Stimulated activated CD8-positive, alpha-beta memory T cell treated with anti-CD3 and anti-CD28 coated beads, Interleukin-12 subunit alpha, Interleukin-12 subunit beta, amount 100 ng/mL, for 1 hour (primary cell): ENCODE measurements around the gene BAG5.
A peak's percentile ranks its signal among the peaks of the same experiment; 100 is the strongest.
"Not testable (repeated sequence)": the region's sequence is repeated elsewhere in the genome, so short reads cannot be mapped to it uniquely, and the experiment has no call there.

Experiments
- DNase-seq: peaks from one replicate; pipeline ENCODE4 v3.0.0-alpha.2; 2020; ENCODE audit warnings: low read depth

BAG5 gene

DNA sequence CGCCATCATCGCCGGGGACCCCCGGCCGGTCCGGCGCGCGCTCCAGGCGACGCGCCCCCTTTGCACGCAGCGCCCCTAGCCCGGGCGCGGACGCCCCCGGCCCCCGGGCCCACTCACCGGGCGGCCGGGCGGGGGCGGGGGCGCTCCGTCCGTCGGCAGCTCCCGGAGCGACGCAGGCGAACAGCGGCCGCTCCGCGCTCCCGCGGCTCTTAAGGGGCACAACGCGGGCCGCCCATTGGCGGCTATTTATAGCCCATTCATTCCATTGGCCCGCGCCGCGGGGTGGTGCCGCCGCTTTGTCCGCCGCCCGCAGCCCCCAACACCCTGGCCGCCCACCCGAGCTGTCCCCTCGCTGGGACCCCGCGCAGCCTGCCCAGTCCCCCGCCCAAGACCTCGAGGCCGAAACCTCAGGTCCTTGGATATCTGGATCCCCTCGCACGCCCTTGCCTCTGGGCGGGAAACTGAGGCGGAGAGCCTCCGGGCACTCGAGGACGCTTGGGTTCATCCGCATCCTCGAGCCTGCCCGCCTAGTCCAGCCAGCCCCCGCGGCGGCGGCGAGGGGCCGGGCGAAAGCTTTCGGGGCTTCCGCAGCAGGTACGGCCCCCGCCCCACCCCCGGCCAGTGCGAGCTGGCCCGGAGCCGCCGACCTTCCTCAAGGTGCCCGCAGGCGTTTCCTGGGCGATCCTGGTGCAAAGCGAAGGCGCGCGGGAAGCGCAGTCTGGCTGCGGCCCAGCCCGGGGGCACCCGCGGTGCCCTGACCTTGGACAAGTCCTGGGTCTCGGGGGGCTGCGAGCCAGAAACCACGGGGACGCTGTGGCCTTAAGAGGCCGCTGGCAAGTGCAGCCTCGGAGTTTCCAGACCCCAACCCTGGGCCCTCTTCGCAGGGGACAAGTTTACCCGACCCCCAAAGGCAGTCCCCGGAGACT lies 39.5 kb downstream of the BAG5 start, which contains the start of gene CKB:
Gene CKB, minus strand, starts transcription at position 182 of the 926 bp plus-strand sequence. CDS start 337 bp downstream, outside the sequence.
- no peak for DNase-seq

DNA sequence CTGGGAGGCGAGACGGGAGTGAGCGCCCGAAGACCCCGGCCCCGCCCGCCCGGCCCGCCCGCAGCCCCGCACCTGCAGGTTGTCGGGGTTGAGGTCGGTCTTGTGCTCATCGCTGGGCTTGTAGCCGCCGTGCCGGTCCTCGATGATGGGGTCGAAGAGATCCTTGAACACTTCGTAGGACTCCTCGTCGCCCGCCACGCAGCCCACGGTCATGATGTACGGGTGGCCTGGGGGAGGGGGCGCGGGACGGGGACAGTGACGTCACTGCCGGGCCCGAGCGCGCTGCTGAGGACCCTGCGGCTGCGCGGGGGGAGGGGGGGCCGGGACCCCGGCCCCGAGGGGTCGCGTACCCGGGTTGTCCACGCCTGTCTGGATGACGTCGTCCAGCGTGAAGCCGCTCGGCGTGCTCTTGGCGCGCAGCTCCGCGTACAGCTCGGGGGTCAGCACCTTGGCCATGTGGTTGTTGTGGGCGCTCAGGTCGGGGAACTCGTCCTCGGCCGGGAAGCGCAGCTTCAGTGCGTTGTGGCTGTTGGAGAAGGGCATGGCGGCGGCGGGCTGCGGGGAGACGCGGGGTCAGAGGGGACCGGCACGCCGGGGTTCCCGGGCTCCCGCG lies 40.4 kb downstream of the BAG5 start:
- no peak for DNase-seq

DNA sequence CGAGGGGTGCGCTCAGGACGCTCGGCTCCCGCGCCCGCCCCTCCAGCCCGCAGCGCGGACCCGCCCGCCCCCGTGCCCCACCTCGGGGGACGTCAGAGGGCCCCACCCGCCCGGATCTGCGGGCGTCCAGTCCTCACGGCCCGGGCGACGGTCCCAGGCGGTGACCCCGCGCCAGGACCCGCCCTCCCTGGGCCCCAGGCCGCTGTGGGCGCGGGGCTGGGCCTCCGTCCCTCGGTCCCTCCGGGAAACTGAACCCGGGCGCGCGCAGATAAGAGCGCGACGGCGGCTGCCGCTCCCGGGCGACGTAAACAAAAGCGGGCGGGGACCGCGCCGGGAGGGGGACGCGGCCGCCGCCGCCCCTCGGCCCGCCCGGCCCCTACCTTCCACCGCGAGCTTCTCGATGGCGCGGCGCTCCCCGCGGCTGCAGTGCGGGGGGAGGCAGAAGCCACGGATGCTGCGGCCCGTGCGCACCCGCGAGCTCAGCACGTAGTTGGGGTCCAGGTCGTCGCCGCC lies 41.0 kb downstream of the BAG5 start:
- DNase-seq = no peak

DNA sequence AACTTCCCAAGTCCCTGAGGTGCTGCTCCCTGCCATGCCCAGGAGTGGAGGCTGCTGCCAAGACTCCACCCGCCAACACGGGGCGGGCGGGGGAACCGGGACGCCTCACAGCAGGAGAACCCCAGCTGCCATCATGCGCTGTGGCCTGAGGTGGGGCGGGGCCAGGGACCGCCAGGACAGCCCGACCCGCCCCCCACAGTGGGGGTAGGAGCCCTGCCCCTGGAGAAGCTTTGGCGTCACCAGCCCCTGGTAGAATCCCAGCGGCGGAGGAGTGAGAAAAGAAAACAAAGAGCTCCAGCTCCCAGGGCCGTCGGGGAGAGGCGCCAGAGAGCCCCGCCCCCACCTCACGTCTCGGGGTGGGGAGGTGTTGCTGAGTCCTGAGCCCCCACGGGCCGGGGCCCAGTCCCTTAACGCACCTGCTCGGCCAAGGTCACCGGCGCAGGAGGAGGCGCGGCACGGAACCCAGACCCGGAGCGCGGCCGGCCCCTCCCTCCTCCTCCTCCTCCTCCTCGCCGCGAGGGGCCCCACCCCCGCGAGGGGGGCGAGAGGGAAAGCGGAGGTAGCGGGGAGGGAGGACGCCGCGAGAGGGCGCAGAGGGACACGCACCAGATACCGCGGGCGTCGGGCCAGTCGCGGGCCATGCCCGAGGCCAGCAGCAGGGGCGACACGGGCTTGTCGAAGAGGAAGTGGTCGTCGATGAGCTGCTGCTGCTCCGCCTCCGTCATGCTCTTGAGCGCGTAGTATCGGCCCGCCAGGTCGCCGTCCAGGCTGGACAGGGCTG lies 41.6 kb downstream of the BAG5 start:
- DNase-seq = peak; percentile 46

DNA sequence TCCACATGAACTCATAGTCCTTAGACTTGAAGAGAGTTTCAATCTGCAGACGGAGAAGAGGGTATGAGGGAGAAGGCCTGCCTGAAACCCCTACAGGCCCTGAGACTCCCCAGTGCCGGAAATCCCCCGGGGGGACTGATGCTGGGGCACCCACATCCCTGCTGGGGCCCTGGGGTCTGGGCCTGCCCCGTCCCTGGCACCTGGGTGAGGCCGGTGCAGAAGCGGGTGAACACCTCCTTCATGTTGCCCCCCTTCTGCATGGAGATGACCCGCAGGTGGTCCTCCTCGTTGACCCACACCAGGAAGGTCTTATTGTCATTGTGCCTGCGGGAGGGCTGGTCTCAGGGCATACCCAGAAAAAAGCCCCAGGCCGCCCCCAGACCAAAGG lies 42.2 kb downstream of the BAG5 start:
- no peak for DNase-seq

DNA sequence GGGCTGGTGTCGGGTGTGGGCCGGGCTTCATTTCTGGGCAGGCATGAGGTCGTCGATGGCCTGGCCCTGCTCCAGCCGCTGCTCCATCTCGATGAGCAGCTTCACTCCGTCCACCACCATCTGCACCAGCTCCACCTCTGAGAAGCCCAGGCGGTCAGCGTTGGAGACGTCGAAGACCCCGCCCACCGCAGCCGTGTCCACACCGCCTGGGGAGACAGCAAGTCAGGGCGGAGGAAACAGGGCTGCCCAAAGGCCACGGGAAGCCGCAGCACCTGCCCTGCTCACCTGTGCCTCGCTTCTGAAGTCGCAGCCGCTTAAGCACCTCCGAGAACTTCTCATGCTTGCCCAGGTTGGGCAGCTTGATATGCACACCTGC lies 42.6 kb downstream of the BAG5 start:
- no peak for DNase-seq

DNA sequence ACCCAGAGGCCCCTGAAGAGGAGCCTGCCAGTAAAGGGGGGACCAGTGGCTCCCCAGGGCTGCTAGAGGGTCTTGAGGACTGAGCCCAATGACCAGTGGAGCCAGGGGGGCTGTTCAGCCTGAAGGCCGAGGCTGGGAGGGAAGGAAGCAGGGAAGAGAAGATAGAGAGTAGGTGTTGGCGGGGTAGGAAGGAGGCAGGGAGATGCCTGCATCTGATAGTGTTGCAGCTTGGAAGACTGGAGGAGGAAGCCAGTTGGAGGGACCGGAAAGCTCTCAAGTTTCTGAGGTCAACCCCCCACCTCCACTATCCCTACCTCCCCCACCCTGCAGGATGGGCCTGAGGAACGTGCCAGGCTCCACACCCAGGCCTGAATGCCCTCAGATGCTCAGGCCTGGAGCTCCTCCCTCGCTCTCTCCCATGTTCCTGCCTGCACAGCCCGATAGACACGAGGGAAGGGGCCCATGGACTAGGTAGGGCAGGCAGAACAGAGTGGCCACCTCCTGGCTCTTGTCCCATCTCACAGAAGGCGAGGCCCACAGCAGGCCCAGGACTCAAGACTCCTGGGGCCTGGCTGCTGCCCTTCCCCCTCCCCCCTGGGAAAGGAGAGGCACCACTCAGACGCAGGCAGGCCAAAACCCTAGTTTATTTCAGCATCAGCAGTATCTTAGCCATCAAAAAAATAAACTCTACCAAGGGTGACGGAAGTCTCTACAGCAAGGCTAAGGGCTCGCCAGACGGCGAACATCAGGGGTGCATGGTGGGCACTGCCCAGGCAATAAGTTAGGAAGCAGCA lies 43.2 kb downstream of the BAG5 start:
- DNase-seq = no peak

DNA sequence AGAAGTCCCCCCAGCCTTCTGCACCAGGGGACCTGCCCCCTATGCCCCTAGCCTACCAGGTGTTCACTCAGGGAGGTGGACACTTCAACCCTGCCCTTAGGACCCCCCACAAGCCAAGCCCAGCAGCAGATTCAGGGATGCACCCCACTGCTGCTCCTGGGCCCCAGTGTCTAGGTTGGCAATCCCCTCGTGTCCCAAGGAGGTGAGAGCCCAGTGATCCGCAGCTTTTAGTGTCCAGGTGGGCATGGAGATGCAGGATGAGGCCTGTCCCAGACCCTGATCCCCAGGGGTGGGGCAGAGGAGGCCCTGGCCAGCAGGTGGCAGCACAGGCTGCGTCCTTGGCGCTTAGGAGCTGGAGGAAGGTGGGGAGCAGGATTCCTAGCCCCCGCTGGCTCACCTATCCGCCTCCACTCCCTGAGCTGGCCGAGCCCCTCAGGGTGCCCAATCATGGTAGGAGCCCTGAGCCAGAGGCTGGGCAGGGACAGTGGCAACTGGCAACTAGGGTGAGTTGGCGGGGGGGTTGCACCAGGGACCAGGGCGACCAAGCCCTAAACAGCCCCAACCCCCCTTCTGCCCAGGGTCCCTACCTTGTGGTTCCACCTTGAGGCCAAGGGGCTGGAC lies 43.9 kb downstream of the BAG5 start:
- peak; percentile 45 for DNase-seq

DNA sequence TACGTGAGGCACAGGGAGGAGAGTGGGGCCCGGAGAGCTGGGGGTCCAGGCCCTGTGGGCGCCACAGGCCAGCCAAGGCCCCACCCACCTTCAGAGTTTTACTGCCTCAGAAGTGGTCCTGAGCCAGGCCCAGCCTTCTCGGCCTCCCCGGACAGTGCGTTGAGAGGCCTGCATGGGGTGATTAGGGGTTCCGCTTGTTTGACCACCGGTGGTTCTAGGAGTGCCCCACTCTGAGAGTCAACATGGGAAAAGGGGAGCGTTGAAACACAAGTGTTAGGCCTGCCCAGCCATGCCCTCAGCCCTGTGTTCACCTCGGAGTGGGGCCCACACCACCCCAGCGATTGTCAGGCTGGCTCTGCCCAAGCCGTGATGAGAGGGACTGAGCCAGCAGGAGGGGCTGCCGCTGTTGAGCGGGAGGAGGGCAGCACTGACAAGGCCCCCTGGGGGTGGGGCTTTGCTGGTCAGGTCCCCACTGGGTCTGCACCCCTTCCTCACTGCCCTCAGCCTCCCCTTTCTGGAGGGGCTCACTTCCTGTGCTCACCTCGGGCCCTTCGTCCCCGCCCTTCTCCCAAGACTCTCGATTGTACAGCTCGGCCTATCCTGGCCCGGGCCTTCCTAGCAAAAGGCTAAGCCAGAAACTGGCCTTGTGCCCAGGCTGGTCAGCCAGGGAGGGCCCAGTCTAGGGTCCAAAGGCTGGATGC lies 44.6 kb downstream of the BAG5 start:
- DNase-seq = no peak

DNA sequence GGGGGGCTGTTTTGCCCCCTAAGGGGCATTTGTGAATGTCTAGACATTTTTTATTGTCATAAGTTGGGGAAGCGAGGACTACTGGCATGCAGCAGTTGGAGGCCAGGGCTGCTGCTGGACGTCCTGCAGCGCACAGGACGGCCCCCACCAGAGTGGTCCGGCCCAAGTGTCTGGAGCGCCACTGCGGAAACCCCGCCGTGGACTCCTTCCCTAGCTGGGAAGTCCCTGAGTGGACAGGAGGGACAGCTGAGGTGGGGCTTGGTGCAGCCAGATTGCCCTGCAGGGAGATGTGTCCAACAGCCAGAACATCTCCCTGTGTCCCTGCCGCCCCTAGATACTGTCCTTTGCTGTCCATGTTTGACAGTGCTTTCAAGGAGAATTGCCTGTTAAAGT lies 45.3 kb downstream of the BAG5 start:
- DNase-seq = no peak

DNA sequence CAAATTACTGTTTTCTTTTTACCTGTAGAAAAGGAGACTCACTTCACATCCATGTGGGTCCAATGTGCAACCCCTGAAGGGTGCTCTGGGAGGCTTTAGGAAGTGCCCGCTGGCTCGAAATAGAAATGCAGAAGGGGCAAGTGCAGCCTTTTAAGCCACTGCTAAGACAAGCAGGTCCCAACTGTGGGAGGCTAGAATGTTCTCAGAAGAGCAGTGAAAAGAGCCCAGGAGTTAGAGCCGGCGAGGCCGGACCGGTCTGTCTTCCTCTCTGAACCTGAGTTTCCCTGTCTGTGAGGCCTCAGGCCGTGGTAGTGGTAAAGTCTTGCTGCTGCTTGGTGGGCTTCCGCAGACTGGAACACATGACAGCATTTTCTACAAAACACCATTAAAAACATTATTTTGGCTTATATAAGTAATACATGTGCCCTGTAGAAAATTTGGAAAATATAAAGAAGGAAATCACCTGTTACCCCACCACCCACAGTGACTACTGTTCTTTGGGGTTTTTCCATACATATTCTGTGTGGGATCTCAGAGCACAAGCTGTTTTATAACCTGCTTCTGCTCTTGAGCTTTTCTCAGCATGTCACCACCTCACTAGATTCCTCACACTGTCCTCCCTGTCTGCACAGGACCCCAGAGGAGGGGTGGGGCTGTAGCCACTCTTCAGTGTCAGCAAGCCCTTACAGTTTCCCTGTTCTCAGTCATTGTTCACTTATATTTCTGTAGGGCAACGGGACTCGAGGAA lies 45.9 kb downstream of the BAG5 start:
- no peak for DNase-seq

DNA sequence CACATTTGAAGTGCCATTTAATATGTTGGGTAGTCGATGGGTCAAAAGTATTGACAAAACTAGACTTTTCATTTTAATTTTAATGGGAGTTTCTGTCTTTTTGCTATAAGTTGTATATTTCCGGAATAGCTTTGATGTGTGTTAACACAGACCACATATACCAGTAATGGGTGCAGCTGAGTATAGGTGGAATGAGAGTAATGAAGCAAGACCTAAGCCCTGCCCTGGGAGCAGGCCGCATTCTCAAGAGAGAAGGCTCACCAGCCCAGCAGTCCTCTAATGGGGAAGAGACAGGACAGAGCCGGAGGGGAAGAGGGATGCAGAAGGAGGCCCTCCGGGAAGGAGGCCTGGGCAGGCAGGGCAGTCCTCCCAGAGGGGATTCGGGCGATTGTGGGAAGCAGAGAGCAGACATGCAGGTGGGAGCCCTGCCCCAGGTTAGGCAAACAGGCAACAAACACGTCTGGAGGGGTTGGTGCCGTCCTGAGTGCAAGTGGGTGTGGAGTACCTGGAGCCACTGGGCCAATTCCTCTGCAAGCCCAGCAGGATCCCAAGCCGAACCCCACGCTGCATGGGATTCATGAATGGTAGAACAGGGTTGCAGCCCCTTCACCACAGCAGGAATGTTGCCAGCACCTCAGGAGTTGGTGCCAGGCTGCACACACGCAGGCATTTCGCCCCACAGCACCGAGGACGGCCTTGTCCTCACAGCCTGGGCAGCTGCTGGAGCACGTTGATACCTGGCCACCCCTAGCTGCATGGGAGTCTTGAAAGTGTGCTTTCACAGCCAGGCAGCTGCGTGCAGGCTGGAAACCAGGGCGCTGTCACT lies 47.6 kb downstream of the BAG5 start:
- DNase-seq = no peak

DNA sequence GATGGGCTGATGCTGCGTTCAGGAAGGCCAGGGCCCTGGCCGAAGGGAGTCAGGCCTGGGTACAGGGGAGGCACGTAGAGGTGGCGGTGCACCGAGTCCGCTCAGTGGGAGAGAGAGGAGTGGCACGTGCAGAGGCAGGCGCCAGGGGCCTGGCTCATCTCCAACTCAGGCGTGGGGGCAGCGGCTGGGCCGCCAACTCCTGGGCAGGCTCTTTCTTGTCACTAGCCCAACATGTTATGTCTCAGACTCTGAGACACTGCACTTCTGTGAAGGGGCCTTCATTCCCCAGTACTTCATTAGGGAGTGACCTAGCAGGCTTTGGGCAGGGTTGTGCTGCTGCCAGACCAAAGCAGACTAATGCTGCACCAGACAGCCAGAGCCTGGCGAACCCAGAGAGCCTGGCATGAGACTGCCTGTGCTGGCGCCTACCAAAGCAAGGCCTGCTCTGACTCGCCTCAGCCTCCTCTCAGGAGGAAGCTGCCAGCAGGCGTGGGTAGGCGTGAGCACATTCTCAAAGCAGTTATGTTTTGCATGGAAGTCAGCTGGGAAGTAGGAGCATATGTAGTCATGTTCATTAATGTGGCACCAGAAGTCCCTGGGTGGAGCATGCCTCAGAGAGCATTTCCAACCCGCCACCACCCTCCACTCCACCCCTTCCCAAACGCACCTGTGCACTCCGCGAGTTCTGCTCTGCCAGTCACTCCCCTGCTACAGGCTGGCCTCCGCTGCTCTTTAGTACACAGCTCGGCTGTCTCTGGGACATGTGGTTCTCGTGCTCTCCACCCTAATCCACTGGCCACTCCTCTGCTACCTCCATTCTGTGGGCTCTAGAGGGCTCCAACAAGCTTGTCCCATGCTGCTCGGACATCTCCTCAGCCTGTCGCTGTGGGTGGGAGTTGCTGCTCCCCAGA lies 49.5 kb downstream of the BAG5 start:
- DNase-seq = no peak

DNA sequence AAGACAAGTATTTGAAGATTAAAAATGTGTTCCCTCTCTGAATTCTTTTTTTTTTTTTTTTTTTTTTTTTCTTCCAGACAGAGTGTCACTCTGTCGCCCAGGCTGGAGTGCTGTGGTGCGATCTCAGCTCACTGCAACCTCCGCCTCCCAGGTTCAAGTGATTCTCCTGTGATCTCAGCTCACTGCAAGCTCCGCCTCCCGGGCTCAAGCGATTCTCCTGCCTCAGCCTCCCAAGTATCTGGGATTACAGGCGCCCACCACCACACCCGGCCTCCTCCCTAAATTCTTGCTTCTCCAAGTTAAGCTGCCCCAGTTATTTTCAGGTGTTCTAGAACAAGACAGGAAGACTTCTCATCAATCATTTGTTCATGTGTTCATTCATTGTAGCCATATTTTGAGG lies 50.3 kb downstream of the BAG5 start:
- DNase-seq = not testable (repeated sequence)

DNA sequence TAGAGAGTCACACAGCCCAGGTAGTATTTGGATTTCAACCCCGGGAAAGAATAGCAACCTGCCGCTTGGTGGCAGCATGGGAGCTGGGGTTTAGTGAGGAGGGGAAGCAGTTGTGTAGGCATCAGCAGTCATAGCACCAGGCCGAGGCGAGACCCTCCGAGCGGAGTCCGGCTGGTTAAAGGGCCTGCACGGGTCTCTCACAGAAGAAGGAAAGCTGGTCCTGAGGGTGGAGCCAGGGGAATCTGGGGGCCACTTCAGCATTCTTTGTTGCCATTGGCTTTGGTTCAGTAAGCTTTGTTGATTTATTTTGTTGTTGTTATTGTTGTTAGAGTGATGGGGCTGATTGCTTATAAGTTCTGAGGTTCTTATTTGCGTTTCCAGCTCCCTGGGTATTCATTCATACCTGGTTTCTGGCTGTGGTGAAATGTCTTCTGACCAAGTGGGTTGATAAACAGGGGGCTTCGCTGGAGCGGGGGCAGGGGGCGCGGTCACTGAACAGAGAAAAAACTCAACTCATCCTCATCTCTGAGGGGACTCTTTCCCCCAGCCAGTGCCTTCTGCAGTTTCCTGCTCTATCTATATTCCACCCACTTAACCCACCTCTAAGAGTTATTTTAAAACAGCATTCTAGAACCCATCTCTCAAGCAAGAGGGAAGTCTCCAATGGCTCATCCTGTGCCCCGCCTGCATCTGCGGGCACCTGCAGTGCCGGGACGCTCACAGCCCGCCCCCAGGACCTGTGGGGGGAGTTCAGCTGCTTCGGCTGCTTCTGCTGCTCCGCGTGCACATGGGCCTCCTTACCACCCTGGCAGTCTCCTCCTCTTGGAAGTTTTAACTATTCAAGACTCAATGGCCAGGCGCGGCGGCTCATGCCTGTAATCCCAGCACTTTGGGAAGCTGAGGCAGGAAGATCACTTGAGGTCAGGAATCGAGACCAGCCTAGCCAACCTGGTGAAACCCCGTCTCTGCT lies 51.4 kb downstream of the BAG5 start:
- no peak for DNase-seq

DNA sequence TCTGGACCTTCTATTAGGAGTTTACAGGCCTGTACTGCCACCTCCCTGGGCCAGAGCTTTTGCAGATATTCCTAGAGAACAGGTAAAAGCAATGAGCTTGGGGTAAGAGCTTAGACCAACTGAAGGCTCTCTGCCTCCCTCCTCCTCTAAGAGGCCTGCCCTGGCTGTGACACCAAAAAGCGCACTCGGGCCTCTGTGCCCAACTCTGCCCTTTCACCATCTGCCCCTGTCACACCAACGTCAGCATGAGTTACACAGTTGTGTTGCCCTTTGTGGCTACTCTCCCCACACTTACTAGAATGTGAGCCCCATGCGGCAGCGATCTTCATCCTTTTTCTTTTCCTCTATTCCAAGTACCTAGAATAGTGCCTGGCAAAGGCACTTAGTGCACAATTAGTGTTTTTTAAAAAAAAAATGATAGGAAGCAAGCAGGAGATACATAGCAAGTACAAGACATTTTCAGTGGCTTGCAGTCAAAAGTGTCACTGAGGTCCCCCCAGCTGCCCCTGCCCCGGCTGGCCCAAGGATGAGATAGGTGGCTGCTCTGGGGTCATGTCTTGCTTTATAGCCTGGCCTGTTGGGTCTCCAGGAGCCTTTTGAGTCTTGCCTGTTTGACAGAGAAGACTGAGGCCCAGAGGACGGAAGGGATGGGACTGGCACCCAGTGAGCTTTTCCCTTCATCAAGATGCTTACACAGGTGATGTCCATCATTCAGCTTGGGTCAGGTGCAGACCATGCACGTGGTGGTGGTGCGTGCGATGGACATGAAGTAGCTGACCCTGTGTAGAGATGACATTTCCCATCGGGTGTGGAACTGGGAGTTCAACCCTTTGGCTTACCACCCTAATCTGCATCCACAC lies 52.4 kb downstream of the BAG5 start:
- no peak for DNase-seq
